ENCODE measurements around the gene CPED1. TPM values are rescaled to one million over a fixed set of nuclear protein-coding genes. Genes with fewer than 3 reads are reported as not detected.

Gene CPED1
- total RNA-seq, 2 experiments from 2014 or later, result not detected

DNA sequence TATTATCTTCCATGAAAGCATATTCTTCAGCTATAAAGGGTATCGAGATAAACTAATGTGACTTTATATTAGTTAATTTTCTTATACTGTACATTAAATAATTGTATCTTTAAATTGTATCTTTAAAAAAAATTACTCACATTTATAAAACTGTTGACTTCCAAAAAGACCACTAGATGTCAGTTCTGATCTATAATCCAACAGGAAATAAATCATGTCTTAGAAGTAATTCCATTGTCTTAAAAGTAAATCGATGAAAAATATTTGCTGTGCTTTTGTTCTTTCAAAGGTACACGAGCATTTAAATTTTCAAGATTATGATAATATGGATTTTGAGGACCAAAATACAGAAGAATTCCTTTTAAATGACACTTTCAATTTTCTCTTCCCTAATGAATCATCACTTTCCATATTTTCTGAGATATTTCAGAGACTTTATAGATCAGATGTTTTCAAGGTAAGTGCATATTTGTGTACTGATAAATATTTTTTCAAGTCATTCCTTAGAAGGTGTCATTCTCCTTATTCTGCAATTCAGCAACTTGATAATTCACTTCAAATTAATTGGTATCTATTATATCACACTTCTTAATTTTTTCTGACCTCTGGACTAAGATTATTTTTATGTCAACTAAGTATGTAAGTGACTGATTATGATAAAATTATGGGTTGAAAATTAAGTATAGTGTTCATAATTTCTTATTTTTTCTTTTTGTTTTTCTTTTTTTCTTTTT, 138.5 kb downstream of the CPED1 start:
- CTCF ChIA-PET, result interaction anchor here (1.0 kb wide), 1 partner anchor 176 kb away, joined by 4 read pairs; no protein-coding TSS in a partner anchor

GRCh38 chr7:121132940-121133339, 144.4 kb downstream of the CPED1 start:
- no peaks in the 10 kb centered on the region for H3K9me3 Mint-ChIP-seq
- H3K27ac Mint-ChIP-seq, result no peak overlapping the region
- intact Hi-C loops (cut with micrococcal nuclease), result loop anchor here (10.0 kb wide), 1 partner anchor 412 kb away; no protein-coding TSS in a partner anchor
- H3K27me3 Mint-ChIP-seq, result peaks cover 7% of the 10 kb centered on the region
- ATAC-seq (no peak), DNase-seq (no peak)
- POLR2A ChIA-PET, result no interaction called here
- TF ChIP-seq, protein P1, sequence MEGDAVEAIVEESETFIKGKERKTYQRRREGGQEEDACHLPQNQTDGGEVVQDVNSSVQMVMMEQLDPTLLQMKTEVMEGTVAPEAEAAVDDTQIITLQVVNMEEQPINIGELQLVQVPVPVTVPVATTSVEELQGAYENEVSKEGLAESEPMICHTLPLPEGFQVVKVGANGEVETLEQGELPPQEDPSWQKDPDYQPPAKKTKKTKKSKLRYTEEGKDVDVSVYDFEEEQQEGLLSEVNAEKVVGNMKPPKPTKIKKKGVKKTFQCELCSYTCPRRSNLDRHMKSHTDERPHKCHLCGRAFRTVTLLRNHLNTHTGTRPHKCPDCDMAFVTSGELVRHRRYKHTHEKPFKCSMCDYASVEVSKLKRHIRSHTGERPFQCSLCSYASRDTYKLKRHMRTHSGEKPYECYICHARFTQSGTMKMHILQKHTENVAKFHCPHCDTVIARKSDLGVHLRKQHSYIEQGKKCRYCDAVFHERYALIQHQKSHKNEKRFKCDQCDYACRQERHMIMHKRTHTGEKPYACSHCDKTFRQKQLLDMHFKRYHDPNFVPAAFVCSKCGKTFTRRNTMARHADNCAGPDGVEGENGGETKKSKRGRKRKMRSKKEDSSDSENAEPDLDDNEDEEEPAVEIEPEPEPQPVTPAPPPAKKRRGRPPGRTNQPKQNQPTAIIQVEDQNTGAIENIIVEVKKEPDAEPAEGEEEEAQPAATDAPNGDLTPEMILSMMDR (IDR thresholded peaks at IDR 0.05), result no peak
- CTCF ChIA-PET, result no interaction called here
- no peaks in the 10 kb centered on the region for H3K36me3 Mint-ChIP-seq (ENCODE audit: low read depth)
- H3K4me1 Mint-ChIP-seq (ENCODE audit: low read depth), result peaks cover 3% of the 10 kb centered on the region
- no peak overlapping the region for H3K4me3 Mint-ChIP-seq

More for the DNA sequence above, 138.5 kb downstream of the CPED1 start:
- no peak for ATAC-seq
- POLR2A ChIA-PET, result no interaction called here
- Mint-ChIP-seq H3K4me3 (no peak overlapping the region), H3K36me3 (ENCODE audit: low read depth) (no peaks in the 10 kb centered on the region), H3K27ac (no peak overlapping the region), H3K27me3 (peaks cover 4% of the 10 kb centered on the region), H3K4me1 (ENCODE audit: low read depth) (no peaks in the 10 kb centered on the region), H3K9me3 (no peaks in the 10 kb centered on the region)
- DNase-seq, result no peak
- intact Hi-C loops (cut with micrococcal nuclease), result no loop called here
- TF ChIP-seq, protein P1 (IDR thresholded peaks at IDR 0.05), result peak; percentile 53

DNA sequence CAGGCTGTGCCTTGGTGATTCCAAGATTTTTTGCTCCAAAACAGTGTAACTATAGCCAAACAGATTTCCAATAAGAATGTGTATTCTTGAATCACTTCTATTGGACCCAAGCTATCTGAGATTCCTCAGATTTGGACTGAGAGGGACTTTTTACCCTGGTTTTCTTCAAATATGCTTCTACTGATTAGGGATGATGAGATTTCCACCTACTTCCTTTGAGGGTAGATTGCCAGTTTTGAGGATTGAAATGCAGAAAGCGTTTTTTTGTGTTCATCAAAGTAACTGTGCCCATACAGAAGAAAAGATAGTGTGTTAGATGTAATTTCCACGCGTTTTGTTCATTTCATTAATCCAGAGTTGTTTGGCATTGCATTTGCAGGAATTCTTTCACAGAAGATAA, 144.9 kb downstream of the CPED1 start:
- ATAC-seq, result no peak
- no peaks in the 10 kb centered on the region for H3K36me3 Mint-ChIP-seq (ENCODE audit: low read depth)
- peaks cover 7% of the 10 kb centered on the region for H3K27me3 Mint-ChIP-seq
- CTCF ChIA-PET, result no interaction called here
- peaks cover 7% of the 10 kb centered on the region for H3K4me1 Mint-ChIP-seq (ENCODE audit: low read depth)
- H3K9me3 Mint-ChIP-seq, result no peaks in the 10 kb centered on the region
- H3K27ac Mint-ChIP-seq, result no peak overlapping the region
- TF ChIP-seq, protein P1 (IDR thresholded peaks at IDR 0.05), result no peak
- no peak for DNase-seq
- intact Hi-C loops (cut with micrococcal nuclease), result loop anchor here (10.0 kb wide), 1 partner anchor 411 kb away; no protein-coding TSS in a partner anchor
- POLR2A ChIA-PET, result no interaction called here
- no peak overlapping the region for H3K4me3 Mint-ChIP-seq

GRCh38 chr7:121137580-121137979, 149.1 kb downstream of the CPED1 start:
- Mint-ChIP-seq H3K9me3 (no peaks in the 10 kb centered on the region), H3K4me3 (no peak overlapping the region), H3K4me1 (ENCODE audit: low read depth) (peaks cover 22% of the 10 kb centered on the region), H3K27me3 (peaks cover 12% of the 10 kb centered on the region), H3K36me3 (ENCODE audit: low read depth) (no peaks in the 10 kb centered on the region), H3K27ac (no peak overlapping the region)
- intact Hi-C loops (cut with micrococcal nuclease), result loop anchor here (10.0 kb wide), 1 partner anchor 407 kb away; no protein-coding TSS in a partner anchor
- POLR2A ChIA-PET, result no interaction called here
- ATAC-seq (no peak), DNase-seq (no peak)
- CTCF ChIA-PET, result interaction anchor here (0.9 kb wide), 1 partner anchor 23 kb away, joined by 3 read pairs; no protein-coding TSS in a partner anchor
- TF ChIP-seq, protein P1 (IDR thresholded peaks at IDR 0.05), result no peak

DNA sequence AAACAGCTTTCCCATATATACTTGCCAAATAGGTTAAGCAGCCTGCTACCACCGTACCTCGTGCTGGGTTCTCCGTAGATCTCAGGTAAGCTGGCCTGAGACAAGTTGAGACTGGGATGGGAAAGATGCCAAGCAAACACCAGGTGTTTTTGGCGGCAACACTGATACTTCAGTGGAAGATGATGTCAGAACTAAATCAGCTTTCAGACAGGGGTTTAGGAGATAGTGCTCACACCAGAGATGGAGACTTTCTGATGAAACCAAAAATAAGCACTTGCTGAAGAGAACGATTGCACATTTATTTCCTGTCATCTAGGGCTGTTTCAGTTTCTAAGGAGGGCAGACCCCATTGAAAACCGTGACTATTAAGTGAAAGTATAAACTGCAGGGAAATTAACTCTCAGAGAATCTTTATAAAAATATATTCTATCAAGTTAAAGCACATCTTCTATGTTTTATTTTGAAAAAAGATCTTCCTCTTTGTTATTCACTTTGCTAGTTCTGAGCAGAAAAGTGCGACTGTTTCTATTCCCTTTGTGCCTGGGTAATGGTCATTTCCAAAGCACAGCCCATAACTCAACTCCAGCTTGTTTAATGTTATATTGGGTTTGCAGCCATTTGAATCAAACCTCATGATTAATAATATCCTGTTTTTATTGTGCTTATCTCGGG, 149.9 kb downstream of the CPED1 start:
- no peaks in the 10 kb centered on the region for H3K9me3 Mint-ChIP-seq
- ATAC-seq (peak; percentile 95), DNase-seq (peak; percentile 15)
- H3K4me1 Mint-ChIP-seq (ENCODE audit: low read depth), result peaks cover 22% of the 10 kb centered on the region
- H3K27me3 Mint-ChIP-seq, result peaks cover 12% of the 10 kb centered on the region
- peak overlapping the region; percentile 60 for H3K4me3 Mint-ChIP-seq
- H3K36me3 Mint-ChIP-seq (ENCODE audit: low read depth), result no peaks in the 10 kb centered on the region
- intact Hi-C loops (cut with micrococcal nuclease), result loop anchor here (10.0 kb wide), 1 partner anchor 406 kb away; no protein-coding TSS in a partner anchor
- H3K27ac Mint-ChIP-seq, result peak overlapping the region; percentile 68
- TF ChIP-seq, protein P1 (IDR thresholded peaks at IDR 0.05), result no peak
- ChIA-PET CTCF (no interaction called here), POLR2A (no interaction called here)

All from activated CD8-positive, alpha-beta T cell treated with anti-CD3 and anti-CD28 coated beads for 36 hours (primary cell).